Pancreas (tissue), 10 donors: Measurements from ENCODE around the gene FANK1. TPM values are rescaled to one million over a fixed set of nuclear protein-coding genes. Genes with fewer than 3 reads are reported as not detected.

Experiments
- ATAC-seq, 4 donors: fragments of 200-7000 bp; cut with Tn5 transposase; one replicate each; pipeline versions ENCODE4 v1.8.0 to v1.9.1; 2020; ENCODE audit warnings: mild to moderate bottlenecking in 4 of 4, moderate library complexity in 4 of 4
- DNase-seq, 6 donors: peaks; one replicate each; pipeline ENCODE4 v3.0.0-alpha.2; 2020
- FAIRE-seq: peaks from 2 replicates; lab custom pipeline; 2012; peaks lifted over from hg19 to GRCh38; lab: Jason Lieb, UNC
- H3K27ac ChIP-seq, 4 donors: fragments of 200-600 bp; sonication (generic); 1 replicate in 3 of 4; 2 replicates in 1 of 4; pipeline versions ENCODE4 v1.5.0 to v1.8.0; 2020
- H3K27me3 ChIP-seq, 4 donors: fragments of 200-600 bp; one replicate each; pipeline ENCODE4 v1.8.0; 2021
- H3K36me3 ChIP-seq, 3 donors: fragments of 200-600 bp; sonication (generic) in 1 of 3; one replicate each; pipeline versions ENCODE4 v1.5.0 to v1.8.0; 2020 to 2021
- H3K4me1 ChIP-seq, 3 donors: fragments of 200-600 bp; one replicate each; pipeline ENCODE4 v1.8.0; 2021
- H3K4me3 ChIP-seq, 4 donors: fragments of 200-600 bp; sonication (generic) in 2 of 4; one replicate each; pipeline versions ENCODE4 v1.5.0 to v1.8.0; 2020 to 2021
- H3K9me3 ChIP-seq, 4 donors: fragments of 200-600 bp; one replicate each; pipeline ENCODE4 v1.8.0; 2021
- WGBS, 2 donors: extraction: QIAGEN DNeasy Blood & Tissue Kit; methylation state at CpG; one replicate each; pipeline ENCODE4 v1.1.7; 2013; 5-methylcytosine and 5-hydroxymethylcytosine counted together
- intact Hi-C, 3 donors: fragments of 100-400 bp; cut with DNase I; formaldehyde crosslinking; loops; one replicate each; pipeline versions ENCODE4 v1.11.1 to v1.14.2; 2022
- polyA plus RNA-seq, 2 donors: library from polyadenylated mRNA; stranded (reverse); fragments of 200-250 nt; gene quantifications; one replicate each; pipeline ENCODE4 v1.2.3, GENCODE V29; 2013
- total RNA-seq, 6 donors: library from RNA; stranded (reverse); fragmentation: NEBNext Ultra II Directional in 4 of 6; extraction: Animal tissue kit (Norgen Biotek cat#: 25700) in 4 of 6; gene quantifications; one replicate each; pipeline versions ENCODE4 v1.2.1 to v1.2.4, GENCODE V29; 2021 to 2023
- TF ChIP-seq, protein P1 (sequence below), 4 donors: fragments of 200-600 bp; sonication (generic) in 3 of 4; IDR thresholded peaks; one replicate each; pipeline versions ENCODE4 v1.5.0 to v1.8.0; 2021; ENCODE audit warnings: antibody characterized with exemption in 4 of 4
- donor health status: healthy with polysubstance abuse.
- donor health status: DM: no; HTN: no; CAD: no; lungs with moderate emphysema.
- donor health status: DM: no; HTN: no; CAD: no.
- donor health status: control.
- donor health status: control.
- donor health status: Bipolar disorder and iron deficiency.
- donor health status: DM: yes; HTN: yes; CAD: no.
- donor health status: DM: no; HTN: no; CAD: no.
- donor health status: DM: no; HTN: no; CAD: no.
- donor health status: DM: yes; HTN: yes; CAD: no.

FANK1 gene
- total and polyA plus RNA-seq, 8 donors = 1.6 to 13.2 (median 3.2) TPM

DNA sequence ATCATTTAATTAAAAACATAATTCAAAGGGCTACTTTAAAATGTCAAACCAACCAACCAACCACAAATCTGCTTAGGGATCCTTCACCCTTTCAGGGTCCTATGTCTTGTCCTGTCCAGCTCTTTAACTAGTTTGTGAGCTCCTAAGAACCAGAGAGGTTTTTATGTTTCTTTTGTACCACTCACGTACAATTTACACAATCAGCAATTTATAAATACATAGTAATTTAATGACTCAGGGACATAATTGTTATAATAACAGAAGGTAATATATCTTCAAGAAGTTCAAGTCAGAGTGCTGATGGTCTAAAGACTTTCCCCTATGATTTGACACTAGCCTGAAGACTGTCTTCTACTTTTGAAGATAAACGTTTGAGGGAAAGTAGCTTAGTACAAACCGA, 31.2 kb upstream of the FANK1 start:
- Histone ChIP-seq H3K9me3 (no peaks in the 10 kb centered on the region), H3K27ac (no peak overlapping the region), H3K4me3 (no peak overlapping the region), H3K36me3 (peaks cover 0 to 14% (median 7%) of the 10 kb centered on the region in 3 donors), H3K4me1 (peaks cover 3 to 4% (median 4%) of the 10 kb centered on the region in 3 donors), H3K27me3 (no peaks in the 10 kb centered on the region)
- FAIRE-seq (no peak), ATAC-seq (no peak), DNase-seq (no peak)
- intact Hi-C loops = no loop called here
- 77 to 91% methylated on average over 3 of the region's 3 CpGs for WGBS, 2 donors
- TF ChIP-seq, protein P1, sequence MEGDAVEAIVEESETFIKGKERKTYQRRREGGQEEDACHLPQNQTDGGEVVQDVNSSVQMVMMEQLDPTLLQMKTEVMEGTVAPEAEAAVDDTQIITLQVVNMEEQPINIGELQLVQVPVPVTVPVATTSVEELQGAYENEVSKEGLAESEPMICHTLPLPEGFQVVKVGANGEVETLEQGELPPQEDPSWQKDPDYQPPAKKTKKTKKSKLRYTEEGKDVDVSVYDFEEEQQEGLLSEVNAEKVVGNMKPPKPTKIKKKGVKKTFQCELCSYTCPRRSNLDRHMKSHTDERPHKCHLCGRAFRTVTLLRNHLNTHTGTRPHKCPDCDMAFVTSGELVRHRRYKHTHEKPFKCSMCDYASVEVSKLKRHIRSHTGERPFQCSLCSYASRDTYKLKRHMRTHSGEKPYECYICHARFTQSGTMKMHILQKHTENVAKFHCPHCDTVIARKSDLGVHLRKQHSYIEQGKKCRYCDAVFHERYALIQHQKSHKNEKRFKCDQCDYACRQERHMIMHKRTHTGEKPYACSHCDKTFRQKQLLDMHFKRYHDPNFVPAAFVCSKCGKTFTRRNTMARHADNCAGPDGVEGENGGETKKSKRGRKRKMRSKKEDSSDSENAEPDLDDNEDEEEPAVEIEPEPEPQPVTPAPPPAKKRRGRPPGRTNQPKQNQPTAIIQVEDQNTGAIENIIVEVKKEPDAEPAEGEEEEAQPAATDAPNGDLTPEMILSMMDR (IDR thresholded peaks at IDR 0.05) = no peak

DNA sequence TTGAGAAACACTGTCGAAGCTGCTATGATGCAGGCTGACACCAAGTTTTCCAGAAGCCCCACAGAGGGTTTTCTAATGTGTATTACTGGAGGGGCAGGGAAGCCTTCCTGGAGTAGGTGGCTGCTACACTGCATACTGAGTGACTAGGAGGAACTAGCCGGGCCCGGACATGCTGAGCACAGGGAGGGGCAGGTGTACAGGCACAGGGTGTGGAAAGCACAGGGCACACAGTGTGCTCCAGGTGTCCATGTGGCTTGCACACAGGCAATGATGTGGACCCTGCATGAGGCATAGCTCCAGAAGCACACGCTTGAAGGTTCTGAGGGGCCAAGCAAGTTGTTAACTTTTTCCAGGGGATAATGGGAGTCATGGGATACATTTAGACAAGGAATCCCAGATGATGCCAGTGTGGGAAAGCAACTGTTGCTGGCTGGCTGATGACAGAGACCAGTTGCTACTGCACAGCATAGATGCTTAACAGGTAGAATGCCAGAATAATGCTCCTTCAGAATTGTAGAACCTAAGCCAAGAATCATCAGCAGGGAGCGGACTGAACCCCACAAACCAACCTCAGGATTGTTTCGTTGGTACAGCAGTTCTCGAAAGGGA, 29.8 kb upstream of the FANK1 start:
- H3K36me3 ChIP-seq = peaks cover 0 to 14% (median 7%) of the 10 kb centered on the region in 3 donors
- no peaks in the 10 kb centered on the region for H3K9me3 ChIP-seq
- FAIRE-seq (no peak), ATAC-seq (peak in 1 of 4 donors; percentile 14), DNase-seq (no peak)
- TF ChIP-seq, protein P1 (IDR thresholded peaks at IDR 0.05) = no peak
- H3K27ac ChIP-seq = no peak overlapping the region
- no peak overlapping the region for H3K4me3 ChIP-seq
- H3K27me3 ChIP-seq = no peaks in the 10 kb centered on the region
- intact Hi-C loops = no loop called here
- H3K4me1 ChIP-seq = peaks cover 3 to 8% (median 7%) of the 10 kb centered on the region in 3 donors
- WGBS, 2 donors = 93 to 96% methylated on average over 7 of the region's 7 CpGs

DNA sequence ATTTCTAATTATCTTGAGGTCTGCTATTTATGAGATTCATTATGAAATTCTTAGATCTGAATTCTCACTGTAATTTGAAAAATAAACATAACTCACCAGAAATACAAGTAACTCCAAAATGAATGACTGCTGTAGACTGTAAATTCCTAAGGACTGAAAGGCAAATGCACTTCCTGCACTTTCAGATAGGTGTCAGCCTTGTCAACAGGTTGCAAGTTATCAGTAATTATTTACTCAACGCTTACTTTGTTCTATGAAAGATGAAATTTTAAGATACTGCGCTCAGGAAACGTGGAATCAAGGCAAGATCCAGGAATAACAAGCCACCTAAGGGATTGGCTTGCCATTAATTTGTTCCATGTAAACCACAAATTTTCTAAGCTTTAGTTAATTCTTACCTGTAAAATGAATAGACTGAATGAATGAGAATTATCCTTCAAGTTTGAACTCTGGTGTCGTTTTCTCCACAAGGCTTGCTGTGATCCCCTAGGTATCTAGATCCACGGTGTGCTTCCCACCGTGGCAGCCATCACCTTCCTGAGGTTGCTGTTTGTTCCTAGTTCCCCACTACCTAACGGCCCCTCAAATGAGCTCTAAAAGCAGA, 27.9 kb upstream of the FANK1 start:
- WGBS, 2 donors = 29 to 31% methylated on average over 7 of the region's 7 CpGs
- Histone ChIP-seq H3K4me1 (peaks cover 3 to 8% (median 8%) of the 10 kb centered on the region in 3 donors), H3K36me3 (peaks cover 0 to 14% (median 7%) of the 10 kb centered on the region in 3 donors), H3K9me3 (no peaks in the 10 kb centered on the region), H3K27me3 (no peaks in the 10 kb centered on the region), H3K27ac (no peak overlapping the region), H3K4me3 (no peak overlapping the region)
- intact Hi-C loops = no loop called here
- peak; percentile 77 to 92 (median 88) for ATAC-seq
- FAIRE-seq = peak; percentile 85
- TF ChIP-seq, protein P1 (IDR thresholded peaks at IDR 0.05) = peak; percentile 54 to 87 (median 84)
- DNase-seq = peak in 1 of 6 donors; percentile 38

DNA sequence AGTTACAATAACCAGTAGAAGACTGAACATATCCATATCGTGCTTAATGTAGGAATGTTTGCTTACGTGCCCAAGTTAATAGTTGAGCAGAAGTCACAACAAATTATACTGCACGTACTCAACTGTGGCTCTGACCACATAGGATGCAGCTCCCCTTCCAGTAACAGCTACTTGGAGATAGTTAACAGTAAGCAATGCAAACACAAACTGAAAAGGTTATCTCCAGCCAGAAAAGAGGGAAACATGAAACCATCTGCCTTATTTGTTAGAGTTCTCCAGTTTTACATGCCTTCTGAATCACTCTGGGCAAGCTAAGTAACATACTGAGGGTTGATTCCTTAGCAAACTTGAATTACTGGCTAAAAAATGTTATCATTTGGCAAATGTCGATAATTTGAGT, 25.0 kb upstream of the FANK1 start:
- H3K27ac ChIP-seq = no peak overlapping the region
- 59 to 69% methylated on average over 4 of the region's 4 CpGs for WGBS, 2 donors
- H3K27me3 ChIP-seq = no peaks in the 10 kb centered on the region
- TF ChIP-seq, protein P1 (IDR thresholded peaks at IDR 0.05) = no peak
- H3K36me3 ChIP-seq = peaks cover 0 to 5% (median 5%) of the 10 kb centered on the region in 3 donors
- ATAC-seq (peak in 1 of 4 donors; percentile 22), FAIRE-seq (no peak), DNase-seq (no peak)
- peaks cover 3 to 8% (median 8%) of the 10 kb centered on the region in 3 donors for H3K4me1 ChIP-seq
- H3K9me3 ChIP-seq = no peaks in the 10 kb centered on the region
- no peak overlapping the region for H3K4me3 ChIP-seq
- intact Hi-C loops = no loop called here
